H1 (cell line): Measurements from ENCODE around the gene PHOSPHO1. TPM values are rescaled to one million over a fixed set of nuclear protein-coding genes. Genes with fewer than 3 reads are reported as not detected.

ENCODE experiments used
- ASH2L ChIP-seq: fragments of 200-600, 300-600 bp; sonication (generic); IDR thresholded peaks from one replicate; pipeline ENCODE4 v1.7.1; 2017; ENCODE audit warnings: low read length
- CBX5 ChIP-seq: fragments of 300-800, 300-1000 bp; sonication (generic); IDR thresholded peaks from 2 replicates; pipeline ENCODE4 v1.7.1; 2016; ENCODE audit warnings: antibody characterized with exemption, low read length, low read depth
- CBX8 ChIP-seq: fragments of 300-800, 300-1000 bp; sonication (generic); IDR thresholded peaks from 2 replicates; pipeline ENCODE4 v1.7.1; 2016; ENCODE audit warnings: low read depth, low read length, borderline replicate concordance
- CTCF ChIP-seq, 3 experiments: IDR thresholded peaks; 1 replicate in 2 of 3; 2 replicates in 1 of 3; pipeline versions ENCODE4 v1.5.1 to v1.6.1; 2011; ENCODE audit warnings: low read length in 3 of 3, mild to moderate bottlenecking in 3 of 3, inconsistent platforms in 2 of 3, low read depth in 1 of 3, moderate library complexity in 1 of 3; ENCODE audit not compliant: insufficient read depth in 1 of 3; ENCODE audit errors: control extremely low read depth in 1 of 3
- KDM5A ChIP-seq: fragments of 200-600 bp; IDR thresholded peaks from 2 replicates; pipeline ENCODE4 v1.7.1; 2012; ENCODE audit warnings: mild to moderate bottlenecking, low read length, inconsistent platforms, mixed read lengths
- PHF8 ChIP-seq: fragments of 200-600 bp; sonication (generic); conservative IDR thresholded peaks from 2 replicates; pipeline ENCODE4 v1.7.1; 2012; ENCODE audit warnings: low read depth, mild to moderate bottlenecking, inconsistent platforms, low read length, moderate library complexity
- SAP30 ChIP-seq: fragments of 300-600 bp; sonication (generic); IDR thresholded peaks from 2 replicates; pipeline ENCODE4 v1.7.1; 2012; ENCODE audit warnings: low read length, moderate library complexity, mild to moderate bottlenecking, inconsistent platforms; ENCODE audit not compliant: insufficient read depth, insufficient replicate concordance
- SP2 ChIP-seq: IDR thresholded peaks from 2 replicates; pipeline ENCODE4 v1.6.1; 2012; ENCODE audit warnings: mild to moderate bottlenecking, low read length, inconsistent platforms
- SUZ12 ChIP-seq: fragments of 200-600 bp; sonication (generic); IDR thresholded peaks from 2 replicates; pipeline ENCODE4 v1.6.1; 2012; ENCODE audit warnings: mild to moderate bottlenecking, inconsistent platforms, low read length, moderate library complexity, mixed read lengths
- TAF7 ChIP-seq: optimal IDR thresholded peaks from 2 replicates; pipeline ENCODE3; 2011; ENCODE audit warnings: low read depth, mild to moderate bottlenecking, inconsistent platforms, low read length, moderate library complexity, borderline replicate concordance
- polyA plus RNA-seq, 7 experiments: library from polyadenylated mRNA; depleted of rRNA in 3 of 7; stranded (reverse) in 5 of 7; unstranded in 2 of 7; fragments of >200 nt in 5 of 7; fragments of 200-250 nt in 2 of 7; gene quantifications; 1 replicate in 5 of 7; 2 replicates in 1 of 7; 4 replicates in 1 of 7; pipeline versions ENCODE4 v1.2.1 to v1.2.3, GENCODE V29; 2011 to 2013; ENCODE audit warnings: missing spikeins in 2 of 7, mixed read lengths in 2 of 7
- total RNA-seq: library from RNA; stranded (reverse); fragmentation: NEBNext Ultra II Directional; extraction: Animal tissue kit (Norgen Biotek cat#: 25700); gene quantifications from 2 replicates; pipeline ENCODE4 v1.2.1, GENCODE V29; 2021

PHOSPHO1 gene
- total and polyA plus RNA-seq, 2 of the 8 experiments (the other 6 are each of a cell fraction or from before 2014, with no cell fraction given), result 0.34 to 0.45 TPM

GRCh38 chr17:49191917-49192741 lies 38.5 kb downstream of the PHOSPHO1 start (continued):
- no peak for TF ChIP-seq KDM5A
- TF ChIP-seq CBX8, result no peak
- TF ChIP-seq ASH2L, result peak; percentile 100
- peak; percentile 89 for TF ChIP-seq TAF7
- TF ChIP-seq PHF8, result peak; percentile 73
- TF ChIP-seq CBX5, result no peak
- TF ChIP-seq SUZ12, result no peak
- TF ChIP-seq SP2, result no peak
- no peak for TF ChIP-seq SAP30
- peak in 2 of 3 experiments; percentile 3 to 23; a peak in 2 of 4 replicates for TF ChIP-seq CTCF (IDR thresholded peaks at IDR 0.05; ENCODE audit: control extremely low read depth in 1 of 3, insufficient read depth in 1 of 3, low read depth in 1 of 3, low read length in 3 of 3)
